Endothelial cell of hepatic sinusoid (primary cell): ENCODE measurements around the gene TMEM9B.

ENCODE experiments used
- in situ Hi-C: cut with HindIII; loops from 2 replicates; pipeline ENCODE4 v1.10.0; 2017; ENCODE audit warnings: low sequenced_read_pairs

Gene TMEM9B

DNA sequence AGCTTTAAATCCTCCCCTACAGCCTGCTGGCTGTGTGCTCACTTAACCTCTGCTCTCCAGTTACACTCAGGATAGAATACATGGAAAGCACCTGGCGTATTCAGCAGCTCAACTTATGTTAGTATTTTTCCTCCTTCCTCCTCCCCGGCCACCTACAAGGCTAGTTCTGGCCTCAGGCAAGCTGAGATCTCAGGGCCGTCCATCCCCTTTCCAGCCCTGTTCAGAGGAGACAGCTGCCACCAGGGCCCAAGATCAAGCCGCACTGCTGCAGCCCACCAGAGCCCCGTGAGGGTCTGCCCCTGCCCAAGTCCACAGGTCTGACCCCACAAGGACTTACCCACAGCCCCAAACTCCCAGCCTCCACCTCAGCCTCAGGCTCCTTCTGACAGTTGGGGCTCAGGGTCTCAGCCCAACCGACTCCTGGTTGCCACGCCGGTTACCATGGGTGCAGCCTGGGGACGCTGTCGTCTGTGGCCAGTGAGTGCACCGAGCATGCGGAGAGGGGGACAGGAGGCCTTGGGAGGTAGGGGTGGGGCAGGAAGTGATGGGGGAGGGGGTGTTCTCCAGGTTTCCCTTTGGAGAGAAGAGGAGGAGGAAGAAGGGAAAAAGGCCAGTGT lies 31.6 kb downstream of the TMEM9B start, which contains the start of gene C11orf16:
C11orf16 (minus strand) TSS at position 384 of the 617 bp plus-strand sequence. CDS start 639 bp downstream, outside the sequence.
- in situ Hi-C loops = no loop called here

DNA sequence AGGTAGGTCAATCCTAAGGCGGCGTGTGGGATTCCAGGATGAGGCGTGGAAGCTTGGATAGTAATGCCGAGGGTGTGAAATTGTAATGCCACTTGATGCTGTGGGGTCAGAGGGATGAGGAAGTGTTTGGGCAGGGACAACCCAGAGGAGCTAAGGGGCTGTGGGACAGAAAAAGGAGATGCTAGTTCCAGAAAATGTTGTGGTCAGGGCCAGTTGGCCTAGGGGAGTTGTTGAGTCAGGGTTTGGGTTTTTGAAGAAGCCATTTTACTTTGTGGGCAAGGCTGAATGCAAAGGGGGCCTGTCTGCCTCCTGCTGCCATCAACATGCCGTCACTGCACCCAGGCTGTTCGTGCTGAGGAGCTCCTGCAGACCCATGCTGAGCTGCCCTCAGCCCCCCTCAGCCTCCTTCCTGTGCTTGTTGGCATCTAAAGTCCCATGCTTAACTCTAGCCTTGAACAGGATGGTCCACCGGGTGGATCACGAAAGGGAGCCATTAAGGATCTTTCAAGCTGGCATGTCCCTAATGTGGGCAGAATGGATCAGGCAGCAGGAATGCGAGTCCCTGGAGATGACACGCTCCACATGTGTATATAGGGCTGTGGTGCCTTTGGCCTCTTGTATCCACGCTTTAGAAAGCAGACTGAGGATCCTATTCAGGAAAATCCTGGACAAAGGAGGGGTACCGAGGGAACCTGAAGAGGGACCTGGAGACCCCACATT lies 33.6 kb downstream of the TMEM9B start:
- in situ Hi-C loops = no loop called here

GRCh38 chr11:8928981-8929615 lies 35.1 kb downstream of the TMEM9B start:
- in situ Hi-C loops = no loop called here

DNA sequence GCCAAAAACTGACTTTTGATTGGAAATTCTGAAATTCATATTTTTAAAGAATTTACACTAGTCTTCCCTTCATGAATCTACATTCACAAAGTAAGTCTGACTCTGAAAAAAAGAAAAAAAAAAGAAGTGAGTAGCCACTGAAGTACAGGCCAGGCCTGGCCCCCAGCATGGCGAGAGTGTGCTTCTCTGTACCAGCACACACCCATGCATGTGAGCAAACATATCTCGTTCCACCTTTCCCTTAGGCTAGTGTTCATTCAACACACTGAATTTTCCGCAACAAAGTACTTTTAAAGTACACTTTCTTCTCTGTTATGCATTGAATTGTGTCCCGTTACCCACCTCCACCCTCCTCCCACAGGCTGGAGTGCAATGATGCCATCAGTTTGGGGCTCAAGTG lies 36.0 kb downstream of the TMEM9B start:
- in situ Hi-C loops = no loop called here

GRCh38 chr11:8927233-8927632 lies 37.0 kb downstream of the TMEM9B start:
- in situ Hi-C loops = no loop called here

- in situ Hi-C loops = no loop called here
These were observed 38.0 kb downstream of the TMEM9B start for GRCh38 chr11:8926236-8926635.

DNA sequence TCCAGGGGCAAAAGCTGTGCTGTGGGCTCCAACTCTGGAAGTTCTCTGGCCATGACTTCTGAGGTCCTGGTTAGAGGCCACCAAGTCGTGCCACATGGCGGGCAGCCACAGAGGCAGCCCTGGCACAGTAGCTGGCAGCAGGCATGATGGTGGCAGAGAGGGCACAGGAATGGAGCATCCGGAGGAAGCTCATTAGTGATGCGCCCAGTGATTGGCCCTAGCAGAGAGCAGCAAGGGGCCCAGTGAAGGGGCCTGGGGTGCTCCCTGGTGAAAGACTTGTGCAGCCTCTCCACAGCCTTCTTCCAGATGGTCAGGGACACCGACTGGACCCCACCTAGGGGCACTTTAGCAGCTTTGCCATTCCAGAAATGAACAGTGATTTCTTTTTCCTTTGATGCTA lies 38.5 kb downstream of the TMEM9B start:
- in situ Hi-C loops = no loop called here

DNA sequence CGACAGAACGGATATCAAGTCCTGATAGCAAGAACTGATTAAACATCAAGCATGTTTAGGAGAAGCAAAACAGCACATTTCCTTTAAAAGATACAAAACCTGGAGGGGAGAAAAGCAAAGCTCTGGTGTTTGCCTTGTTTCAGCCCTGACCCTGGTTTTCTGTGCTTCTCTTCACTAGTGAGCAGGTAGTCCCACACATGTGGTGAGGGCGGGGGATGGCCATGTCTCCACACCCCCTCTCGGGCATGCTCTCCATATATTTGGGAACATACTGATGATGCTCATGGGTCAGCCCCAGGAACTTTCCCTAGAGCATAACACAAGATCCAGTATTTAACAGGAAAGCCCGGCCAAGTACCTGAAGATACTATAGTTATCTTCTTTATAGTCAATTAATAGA lies 41.6 kb downstream of the TMEM9B start:
- in situ Hi-C loops = no loop called here

DNA sequence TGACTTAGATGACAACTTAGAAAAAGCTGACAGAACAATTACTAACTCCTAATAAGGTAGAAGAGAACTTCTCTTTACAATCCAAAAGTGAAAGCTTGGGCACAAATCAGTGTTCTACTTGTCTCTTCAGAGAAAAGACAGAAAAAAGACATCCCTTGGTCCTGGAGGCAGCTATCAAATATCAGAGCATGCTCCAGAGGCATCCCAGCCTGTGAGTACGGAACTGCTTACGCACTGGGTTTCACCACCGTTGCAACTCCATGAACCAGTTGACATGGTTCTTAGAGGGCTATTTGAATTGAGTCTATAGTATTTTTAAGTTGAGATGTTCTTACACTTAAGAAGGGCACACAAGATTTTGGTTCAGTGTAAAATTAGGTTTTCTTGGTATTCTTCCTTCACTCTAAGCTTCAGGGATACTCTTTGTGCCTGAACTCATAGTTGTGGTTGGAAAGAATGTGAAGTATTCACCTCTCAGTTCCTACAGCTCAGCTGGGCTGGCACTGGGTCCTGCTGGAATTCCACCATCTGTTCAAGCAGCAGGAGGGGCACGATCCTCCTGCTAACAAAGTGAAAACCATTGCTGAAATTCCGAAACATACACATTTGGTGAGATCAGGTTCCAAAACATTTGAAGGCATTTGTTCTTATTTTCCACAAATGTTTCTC lies 47.0 kb downstream of the TMEM9B start:
- in situ Hi-C loops = no loop called here

GRCh38 chr11:8914661-8915018 lies 49.6 kb downstream of the TMEM9B start:
- in situ Hi-C loops = no loop called here

GRCh38 chr11:8913961-8914660 lies 50.1 kb downstream of the TMEM9B start:
- in situ Hi-C loops = no loop called here

- in situ Hi-C loops = no loop called here
These were observed 53.0 kb downstream of the TMEM9B start, which contains the start of gene AKIP1 for GRCh38 chr11:8911029-8911823. Gene AKIP1 (plus strand): TSS chr11:8911189. CDS start chr11:8911450, 261 bp downstream.

DNA sequence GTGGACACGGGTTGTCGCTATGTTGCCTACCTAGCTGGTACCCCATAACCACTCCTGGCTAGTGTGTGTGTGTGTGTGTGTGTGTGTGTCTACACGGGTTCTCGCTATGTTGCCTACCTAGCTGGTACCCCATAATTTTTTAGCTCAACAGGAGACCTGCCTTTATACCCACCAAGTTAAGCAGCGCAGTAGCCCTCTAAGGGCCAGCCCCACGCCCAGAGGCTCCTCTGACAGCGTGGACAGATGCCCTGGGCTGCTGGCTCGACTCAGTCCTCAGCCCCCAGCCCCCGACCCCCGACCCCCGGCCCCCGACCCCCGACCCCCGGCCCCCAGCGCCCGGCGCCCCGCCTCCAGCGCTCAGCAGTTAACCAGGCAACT lies 53.6 kb downstream of the TMEM9B start:
- in situ Hi-C loops = no loop called here

DNA sequence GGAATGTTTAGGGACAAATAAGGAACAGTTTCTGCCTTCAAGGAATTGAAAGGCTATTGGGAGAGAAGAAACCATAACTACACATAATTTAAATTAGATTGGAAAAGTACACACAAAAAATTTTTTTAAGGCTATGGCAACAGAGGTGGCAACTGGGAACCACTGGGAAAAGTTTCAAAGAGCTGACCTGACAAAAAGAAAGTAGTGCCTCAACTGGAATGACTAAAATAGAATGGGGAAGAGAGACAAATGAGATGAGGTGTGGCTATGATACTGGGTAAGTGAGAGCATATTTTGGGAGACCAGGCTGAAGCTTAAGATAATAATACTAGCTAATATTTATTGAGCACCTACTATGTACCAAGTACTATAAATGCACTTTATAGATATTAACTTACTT lies 56.1 kb downstream of the TMEM9B start:
- in situ Hi-C loops = no loop called here

DNA sequence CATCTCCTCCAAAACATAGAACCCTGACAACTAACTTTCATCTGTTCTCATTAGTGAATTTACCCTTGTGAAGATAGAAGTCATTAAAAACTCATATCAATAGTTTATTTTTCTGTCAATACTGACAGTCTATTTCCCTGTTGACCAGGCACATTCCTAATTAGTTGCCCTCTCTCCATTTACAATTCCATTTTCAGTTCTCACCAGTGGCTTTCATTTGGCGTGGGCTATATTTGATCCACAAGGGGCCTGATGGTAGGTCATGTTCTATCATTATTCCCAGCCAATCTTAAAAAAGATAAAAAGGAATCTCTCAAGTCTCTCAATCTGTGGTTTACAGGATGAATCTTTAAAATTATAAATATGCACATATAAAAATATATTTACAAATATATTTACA lies 57.1 kb downstream of the TMEM9B start:
- in situ Hi-C loops = no loop called here

- in situ Hi-C loops = no loop called here
These were observed 58.6 kb downstream of the TMEM9B start for GRCh38 chr11:8905528-8906165.

DNA sequence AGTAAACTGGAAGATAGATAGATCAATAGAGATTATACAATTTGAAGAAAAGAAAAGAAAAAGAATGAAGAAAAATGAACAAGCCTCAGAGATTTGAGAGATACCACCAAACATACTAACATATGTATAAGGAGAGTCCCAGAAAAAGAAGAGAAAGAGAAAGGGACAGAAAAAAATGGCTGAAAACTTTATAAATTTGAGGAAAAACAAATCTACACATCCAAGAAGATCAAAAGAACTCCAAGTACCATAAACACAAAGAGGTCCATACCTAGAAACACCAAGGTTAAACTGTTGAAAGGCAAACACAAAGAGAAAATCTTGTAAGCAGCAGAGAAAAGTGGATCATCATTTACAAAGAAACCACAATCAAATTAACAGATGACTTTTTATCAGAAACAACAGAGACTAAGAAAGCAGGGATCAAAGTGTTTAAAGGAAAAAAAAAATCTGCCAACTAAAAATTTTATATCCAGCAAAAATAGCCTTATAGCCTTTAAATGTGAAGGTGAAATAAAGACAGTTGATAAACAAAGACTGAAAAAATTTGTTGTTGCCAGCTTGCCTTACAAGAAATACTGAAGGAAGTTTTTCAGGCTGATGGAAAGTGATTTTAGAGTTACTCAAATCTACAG lies 65.0 kb downstream of the TMEM9B start:
- in situ Hi-C loops = no loop called here
